SU-DHL-6 (cell line): ENCODE measurements around the gene ECSIT.

Experiments used
- EZH2phosphoT487 ChIP-seq: fragments of 200-600 bp; sonication (generic), shearing (Covaris generic); conservative IDR thresholded peaks from 2 replicates; pipeline ENCODE4 v1.6.1; 2018; ENCODE audit warnings: mild to moderate bottlenecking, antibody characterized with exemption, low read length, moderate library complexity, mixed read lengths
- TF ChIP-seq, protein P1 (sequence below): fragments of 200-600 bp; sonication (generic); IDR thresholded peaks from one replicate; pipeline ENCODE4 v1.5.1; 2017; ENCODE audit warnings: antibody characterized with exemption, mild to moderate bottlenecking, low read length, moderate library complexity; ENCODE audit not compliant: insufficient read depth, poor library complexity, severe bottlenecking

DNA sequence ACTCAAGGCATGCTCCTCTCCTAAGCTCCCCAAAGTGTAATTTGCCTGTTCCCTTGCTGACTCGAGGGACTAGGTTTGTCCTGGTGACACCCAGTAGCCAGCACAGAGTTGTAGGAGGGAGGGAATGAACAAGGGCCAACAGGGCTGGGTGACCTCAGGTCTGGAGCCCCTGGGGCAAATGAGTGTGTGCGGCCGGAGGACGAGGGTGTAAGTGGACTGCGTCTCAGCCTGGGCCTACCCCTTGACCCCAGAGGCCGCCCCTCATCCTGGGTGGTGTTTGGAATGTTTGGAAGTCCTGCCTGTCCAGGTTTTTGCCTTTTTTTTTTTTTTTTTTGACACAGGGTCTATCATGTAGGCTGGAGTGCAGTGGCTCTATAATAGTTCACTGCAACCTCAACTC, 22.0 kb downstream of the ECSIT start:
- TF ChIP-seq, protein P1, sequence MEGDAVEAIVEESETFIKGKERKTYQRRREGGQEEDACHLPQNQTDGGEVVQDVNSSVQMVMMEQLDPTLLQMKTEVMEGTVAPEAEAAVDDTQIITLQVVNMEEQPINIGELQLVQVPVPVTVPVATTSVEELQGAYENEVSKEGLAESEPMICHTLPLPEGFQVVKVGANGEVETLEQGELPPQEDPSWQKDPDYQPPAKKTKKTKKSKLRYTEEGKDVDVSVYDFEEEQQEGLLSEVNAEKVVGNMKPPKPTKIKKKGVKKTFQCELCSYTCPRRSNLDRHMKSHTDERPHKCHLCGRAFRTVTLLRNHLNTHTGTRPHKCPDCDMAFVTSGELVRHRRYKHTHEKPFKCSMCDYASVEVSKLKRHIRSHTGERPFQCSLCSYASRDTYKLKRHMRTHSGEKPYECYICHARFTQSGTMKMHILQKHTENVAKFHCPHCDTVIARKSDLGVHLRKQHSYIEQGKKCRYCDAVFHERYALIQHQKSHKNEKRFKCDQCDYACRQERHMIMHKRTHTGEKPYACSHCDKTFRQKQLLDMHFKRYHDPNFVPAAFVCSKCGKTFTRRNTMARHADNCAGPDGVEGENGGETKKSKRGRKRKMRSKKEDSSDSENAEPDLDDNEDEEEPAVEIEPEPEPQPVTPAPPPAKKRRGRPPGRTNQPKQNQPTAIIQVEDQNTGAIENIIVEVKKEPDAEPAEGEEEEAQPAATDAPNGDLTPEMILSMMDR, result no peak
- TF ChIP-seq EZH2phosphoT487, result no peak
